HG02884 (cell line): Measurements from ENCODE around the gene RAB25.

Source experiments
- ATAC-seq: cut with Tn5 transposase; IDR thresholded peaks from one replicate; pipeline ENCODE4 v1.9.1; 2021; ENCODE audit warnings: mild to moderate bottlenecking, moderate library complexity; ENCODE audit not compliant: unreplicated experiment

RAB25 gene

GRCh38 chr1:156100205-156100995 lies 39.4 kb downstream of the RAB25 start:
- no peak for ATAC-seq

- no peak for ATAC-seq
These were observed 40.9 kb downstream of the RAB25 start for GRCh38 chr1:156101880-156102279.

GRCh38 chr1:156102633-156103511 lies 41.9 kb downstream of the RAB25 start:
- ATAC-seq: no peak

GRCh38 chr1:156103521-156103947 lies 42.6 kb downstream of the RAB25 start:
- ATAC-seq: no peak

- ATAC-seq: no peak
These were observed 43.3 kb downstream of the RAB25 start for GRCh38 chr1:156104065-156104810.

GRCh38 chr1:156104861-156105832 lies 44.2 kb downstream of the RAB25 start:
- ATAC-seq: no peak

GRCh38 chr1:156106624-156107488 lies 45.9 kb downstream of the RAB25 start:
- no peak for ATAC-seq

GRCh38 chr1:156108057-156108456 lies 47.1 kb downstream of the RAB25 start:
- ATAC-seq: no peak

GRCh38 chr1:156108664-156109241 lies 47.8 kb downstream of the RAB25 start:
- ATAC-seq: no peak

- ATAC-seq: no peak
These were observed 49.3 kb downstream of the RAB25 start for GRCh38 chr1:156110252-156110651.

- no peak for ATAC-seq
These were observed 50.5 kb downstream of the RAB25 start for GRCh38 chr1:156111355-156111962.

- ATAC-seq: no peak
These were observed 51.5 kb downstream of the RAB25 start for GRCh38 chr1:156112276-156113137.

- ATAC-seq: no peak
These were observed 52.5 kb downstream of the RAB25 start for GRCh38 chr1:156113282-156113950.

GRCh38 chr1:156114101-156114918 lies 53.4 kb downstream of the RAB25 start, which contains the start of gene LMNA:
Gene LMNA (plus strand): TSS chr1:156114711. CDS start chr1:156114919, 208 bp downstream.
- peak; percentile 50 for ATAC-seq

GRCh38 chr1:156114919-156115513 lies 54.1 kb downstream of the RAB25 start:
- no peak for ATAC-seq
